ENCODE measurements around the gene WNK1. TPM values are rescaled to one million over a fixed set of nuclear protein-coding genes. Genes with fewer than 3 reads are reported as not detected.

The WNK1 gene
- total and polyA plus RNA-seq, 2 donors (not counting 3 experiments of a cell fraction or from before 2014, with no cell fraction given), result 46.3 to 108 TPM

- dilution Hi-C loops (cut with MboI; ENCODE audit: extremely low pct_ligation_motif_present, low sequenced_read_pairs) (no loop called here), intact Hi-C loops (cut with micrococcal nuclease) (no loop called here)
- DNase-seq (ENCODE audit: low read depth, low spot score) (no peak), FAIRE-seq (no peak)
- Histone ChIP-seq H3K4me3 (replicated peaks in 1 of 3; ENCODE audit: insufficient read depth in 1 of 3, low read depth in 1 of 3, low read length in 3 of 3) (no peak overlapping the region), H3K79me2 (ENCODE audit: control insufficient read depth, insufficient read depth, low read length) (peaks cover 14% of the 10 kb centered on the region), H3K4me2 (ENCODE audit: insufficient read depth, low read length) (no peak overlapping the region), H3K36me3 (ENCODE audit: control insufficient read depth in 2 of 2, extremely low read depth in 1 of 2, insufficient read depth in 2 of 2, low read length in 2 of 2) (no peaks in the 10 kb centered on the region), H3K9me1 (replicated peaks; ENCODE audit: control insufficient read depth, extremely low read depth, insufficient read depth, low read length) (no peaks in the 10 kb centered on the region), H3K9me3 (replicated peaks; ENCODE audit: control insufficient read depth, insufficient read depth, low read length) (no peaks in the 10 kb centered on the region), H2AFZ (ENCODE audit: low read depth, low read length) (no peak overlapping the region), H3K4me1 (ENCODE audit: control insufficient read depth, extremely low read depth, insufficient read depth, low read length) (peaks cover 1% of the 10 kb centered on the region), H3K9ac (replicated peaks; ENCODE audit: extremely low read depth, insufficient read depth, low read length) (no peak overlapping the region), H4K20me1 (replicated peaks; ENCODE audit: control insufficient read depth, extremely low read depth, insufficient read depth, low read length) (no peaks in the 10 kb centered on the region), H3K27me3 (ENCODE audit: control insufficient read depth in 2 of 2, insufficient read depth in 2 of 2, low read length in 2 of 2) (no peaks in the 10 kb centered on the region), H3K27ac (ENCODE audit: insufficient read depth, low read depth, low read length) (no peak overlapping the region)
- CTCF ChIA-PET, result interaction anchor here (1.1 to 1.4 kb wide), 2 partner anchors 30 to 737 kb away, joined by 3 to 7 read pairs; no protein-coding TSS in a partner anchor
- TF ChIP-seq, protein P1, sequence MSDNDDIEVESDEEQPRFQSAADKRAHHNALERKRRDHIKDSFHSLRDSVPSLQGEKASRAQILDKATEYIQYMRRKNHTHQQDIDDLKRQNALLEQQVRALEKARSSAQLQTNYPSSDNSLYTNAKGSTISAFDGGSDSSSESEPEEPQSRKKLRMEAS (IDR thresholded peaks at IDR 0.05; ENCODE audit: insufficient read depth, insufficient read length), result no peak
- TF ChIP-seq EZH2 (IDR thresholded peaks at IDR 0.05; ENCODE audit: borderline replicate concordance, low read depth, low read length, severe bottlenecking) (no peak), POLR2AphosphoS5 (IDR thresholded peaks at IDR 0.05; ENCODE audit: insufficient read depth, low read depth, low read length) (no peak), MYC (IDR thresholded peaks at IDR 0.05; ENCODE audit: low read depth, low read length) (no peak), JUN (IDR thresholded peaks at IDR 0.05; ENCODE audit: borderline replicate concordance, insufficient read depth, insufficient read length, low read depth) (no peak), GATA2 (IDR thresholded peaks at IDR 0.05; ENCODE audit: insufficient read depth, insufficient read length, low read depth, low read length) (no peak), POLR2A (IDR thresholded peaks at IDR 0.05; ENCODE audit: low read depth, low read length) (no peak), FOS (IDR thresholded peaks at IDR 0.05; ENCODE audit: borderline replicate concordance, insufficient read depth, low read length) (no peak)
- TF ChIP-seq, protein P2, sequence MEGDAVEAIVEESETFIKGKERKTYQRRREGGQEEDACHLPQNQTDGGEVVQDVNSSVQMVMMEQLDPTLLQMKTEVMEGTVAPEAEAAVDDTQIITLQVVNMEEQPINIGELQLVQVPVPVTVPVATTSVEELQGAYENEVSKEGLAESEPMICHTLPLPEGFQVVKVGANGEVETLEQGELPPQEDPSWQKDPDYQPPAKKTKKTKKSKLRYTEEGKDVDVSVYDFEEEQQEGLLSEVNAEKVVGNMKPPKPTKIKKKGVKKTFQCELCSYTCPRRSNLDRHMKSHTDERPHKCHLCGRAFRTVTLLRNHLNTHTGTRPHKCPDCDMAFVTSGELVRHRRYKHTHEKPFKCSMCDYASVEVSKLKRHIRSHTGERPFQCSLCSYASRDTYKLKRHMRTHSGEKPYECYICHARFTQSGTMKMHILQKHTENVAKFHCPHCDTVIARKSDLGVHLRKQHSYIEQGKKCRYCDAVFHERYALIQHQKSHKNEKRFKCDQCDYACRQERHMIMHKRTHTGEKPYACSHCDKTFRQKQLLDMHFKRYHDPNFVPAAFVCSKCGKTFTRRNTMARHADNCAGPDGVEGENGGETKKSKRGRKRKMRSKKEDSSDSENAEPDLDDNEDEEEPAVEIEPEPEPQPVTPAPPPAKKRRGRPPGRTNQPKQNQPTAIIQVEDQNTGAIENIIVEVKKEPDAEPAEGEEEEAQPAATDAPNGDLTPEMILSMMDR (IDR thresholded peaks at IDR 0.05; ENCODE audit: extremely low read depth in 1 of 2, insufficient read depth in 1 of 2, low read depth in 1 of 2, low read length in 2 of 2), result no peak
- BruUV-seq (replicated peaks), result no TSS peak
- POLR2A ChIA-PET, result no interaction called here
Observed at GRCh38 chr12:846421-846820, 94.0 kb downstream of the WNK1 start.

Measured in endothelial cell of umbilical vein (primary cell).